H1 (cell line): ENCODE measurements around the gene CDH26. TPM values are rescaled to one million over a fixed set of nuclear protein-coding genes. Genes with fewer than 3 reads are reported as not detected.

ENCODE experiments used
- CTCF ChIA-PET: fragments of 300-600 bp; sonication (Branson Sonifier 250); formaldehyde crosslinking; loops from one replicate; lab custom pipeline; 2021; ENCODE audit not compliant: partially characterized antibody; lab: Charles Lee
- POLR2A ChIA-PET: fragments of 300-600 bp; sonication (Branson Sonifier 250); formaldehyde crosslinking; loops from one replicate; lab custom pipeline; 2021; ENCODE audit warnings: inconsistent platforms; ENCODE audit not compliant: partially characterized antibody; lab: Charles Lee
- DNase-seq, 2 experiments: peaks; one replicate each; pipeline versions ENCODE4 v3.0.0 to v3.0.0-alpha.2; 2010 to 2022; ENCODE audit warnings: low spot score in 2 of 2, low read depth in 1 of 2, mixed read lengths in 1 of 2
- FAIRE-seq: peaks from 2 replicates; lab custom pipeline; 2011; peaks lifted over from hg19 to GRCh38; lab: Jason Lieb, UNC
- H2AFZ ChIP-seq: 2 replicates; pipeline ENCODE4 v1.8.1; 2012; ENCODE audit warnings: low read length, inconsistent platforms
- H2AK5ac ChIP-seq: 2 replicates; pipeline ENCODE4 v1.6.1; 2013; ENCODE audit warnings: low read depth, low read length
- H2BK120ac ChIP-seq: replicated peaks from 2 replicates; pipeline ENCODE3; 2013; ENCODE audit warnings: low read depth, low read length, inconsistent platforms
- H2BK12ac ChIP-seq: 2 replicates; pipeline ENCODE4 v1.6.1; 2013; ENCODE audit warnings: low read depth, low read length
- H2BK15ac ChIP-seq: 2 replicates; pipeline ENCODE4 v1.6.1; 2013; ENCODE audit warnings: low read length
- H2BK20ac ChIP-seq: 2 replicates; pipeline ENCODE4 v1.6.1; 2013; ENCODE audit warnings: low read length
- H2BK5ac ChIP-seq: 2 replicates; pipeline ENCODE4 v1.6.1; 2013; ENCODE audit warnings: low read depth, low read length
- H3K14ac ChIP-seq: 2 replicates; pipeline ENCODE4 v1.6.1; 2013; ENCODE audit warnings: inconsistent platforms; ENCODE audit not compliant: insufficient read length
- H3K18ac ChIP-seq: 2 replicates; pipeline ENCODE4 v1.6.1; 2013; ENCODE audit warnings: low read length; ENCODE audit errors: extremely low read depth
- H3K23ac ChIP-seq: 2 replicates; pipeline ENCODE4 v1.6.1; 2013; ENCODE audit warnings: inconsistent platforms; ENCODE audit not compliant: insufficient read length
- H3K23me2 ChIP-seq: 2 replicates; pipeline ENCODE4 v1.6.1; 2013; ENCODE audit warnings: low read depth, low read length
- H3K27ac ChIP-seq: 2 replicates; pipeline ENCODE4 v1.6.1; 2011; ENCODE audit warnings: low read depth, low read length, inconsistent platforms
- H3K27me3 ChIP-seq, 4 experiments: replicated peaks in 1 of 4; 1 replicate in 1 of 4; 2 replicates in 3 of 4; pipeline versions ENCODE4 v1.6.1 to v1.8.1; 2011 to 2013; ENCODE audit warnings: low read length in 3 of 4, mild to moderate bottlenecking in 3 of 4, inconsistent platforms in 2 of 4, mixed read lengths in 2 of 4, moderate library complexity in 1 of 4; ENCODE audit not compliant: control insufficient read depth in 3 of 4, insufficient read depth in 3 of 4; ENCODE audit errors: extremely low read depth in 1 of 4
- H3K36me3 ChIP-seq, 4 experiments: 2 replicates each; pipeline versions ENCODE4 v1.6.1 to v1.8.1; 2011 to 2013; ENCODE audit warnings: mild to moderate bottlenecking in 4 of 4, low read length in 3 of 4, moderate library complexity in 2 of 4, control low read depth in 1 of 4, inconsistent platforms in 1 of 4; ENCODE audit not compliant: insufficient read depth in 4 of 4, control insufficient read depth in 2 of 4
- H3K4ac ChIP-seq: replicated peaks from 2 replicates; pipeline ENCODE3; 2013; ENCODE audit warnings: low read length, low read depth, mixed read lengths, inconsistent platforms; ENCODE audit not compliant: insufficient read length
- H3K4me1 ChIP-seq, 4 experiments: replicated peaks in 1 of 4; 1 replicate in 1 of 4; 2 replicates in 3 of 4; pipeline versions ENCODE4 v1.6.1 to v1.8.1; 2011 to 2013; ENCODE audit warnings: low read length in 3 of 4, inconsistent platforms in 2 of 4, mixed read lengths in 1 of 4; ENCODE audit not compliant: insufficient read depth in 4 of 4, control insufficient read depth in 3 of 4
- H3K4me2 ChIP-seq, 2 experiments: 2 replicates each; pipeline versions ENCODE4 v1.6.1 to v1.8.1; 2011 to 2013; ENCODE audit warnings: low read depth in 2 of 2, low read length in 2 of 2, control low read depth in 1 of 2, inconsistent platforms in 1 of 2, mild to moderate bottlenecking in 1 of 2; ENCODE audit not compliant: insufficient read depth in 1 of 2
- H3K4me3 ChIP-seq, 4 experiments: fragments of 200-600, 300-600 bp in 1 of 4; sonication (generic), shearing (Covaris generic), sonication (Bioruptor Twin) in 1 of 4; 2 replicates each; pipeline versions ENCODE4 v1.5.1 to v1.8.1; 2011 to 2016; ENCODE audit warnings: low read length in 4 of 4, low read depth in 3 of 4, control low read depth in 2 of 4, inconsistent platforms in 2 of 4, mild to moderate bottlenecking in 2 of 4, mixed read lengths in 1 of 4, moderate library complexity in 1 of 4; ENCODE audit not compliant: insufficient read depth in 2 of 4; ENCODE audit errors: extremely low read depth in 1 of 4
- H3K56ac ChIP-seq: replicated peaks from 2 replicates; pipeline ENCODE3; 2013; ENCODE audit warnings: low read depth, mild to moderate bottlenecking, mixed read lengths, low read length, inconsistent platforms; ENCODE audit not compliant: insufficient read length
- H3K79me1 ChIP-seq: 2 replicates; pipeline ENCODE4 v1.6.1; 2013; ENCODE audit warnings: low read depth, low read length, control low read depth
- H3K79me2 ChIP-seq, 2 experiments: 2 replicates each; pipeline versions ENCODE4 v1.6.1 to v1.8.1; 2012 to 2013; ENCODE audit warnings: low read length in 2 of 2, mild to moderate bottlenecking in 2 of 2, inconsistent platforms in 1 of 2; ENCODE audit not compliant: insufficient read depth in 2 of 2, control insufficient read depth in 1 of 2
- H3K9ac ChIP-seq, 4 experiments: replicated peaks in 1 of 4; 1 replicate in 1 of 4; 2 replicates in 3 of 4; pipeline versions ENCODE4 v1.6.1 to v1.8.1; 2011 to 2013; ENCODE audit warnings: low read depth in 3 of 4, low read length in 3 of 4, control low read depth in 2 of 4, mild to moderate bottlenecking in 2 of 4, moderate library complexity in 2 of 4, inconsistent platforms in 1 of 4; ENCODE audit errors: extremely low read depth in 1 of 4
- H3K9me3 ChIP-seq, 2 experiments: 2 replicates each; pipeline versions ENCODE4 v1.6.1 to v1.8.1; 2012 to 2013; ENCODE audit warnings: mild to moderate bottlenecking in 2 of 2, moderate library complexity in 2 of 2, control low read depth in 1 of 2, inconsistent platforms in 1 of 2, low read depth in 1 of 2, low read length in 1 of 2, mixed read lengths in 1 of 2; ENCODE audit not compliant: insufficient read depth in 2 of 2
- H4K20me1 ChIP-seq, 2 experiments: replicated peaks in 1 of 2; 2 replicates each; pipeline versions ENCODE3 to v1.8.1; 2011 to 2013; ENCODE audit warnings: inconsistent platforms in 2 of 2, low read length in 2 of 2, mild to moderate bottlenecking in 1 of 2; ENCODE audit not compliant: insufficient read depth in 2 of 2, control insufficient read depth in 1 of 2
- H4K5ac ChIP-seq: 2 replicates; pipeline ENCODE4 v1.6.1; 2013; ENCODE audit warnings: low read length, low read depth, mixed read lengths, inconsistent platforms; ENCODE audit not compliant: insufficient read length
- H4K8ac ChIP-seq: 2 replicates; pipeline ENCODE4 v1.8.0; 2013; ENCODE audit warnings: mild to moderate bottlenecking, moderate library complexity, low read length, inconsistent platforms; ENCODE audit not compliant: insufficient read depth; ENCODE audit errors: extremely low read depth
- H4K91ac ChIP-seq: replicated peaks from 2 replicates; pipeline ENCODE3; 2013; ENCODE audit warnings: low read length, mixed read lengths, inconsistent platforms; ENCODE audit not compliant: insufficient read length
- CBX8 ChIP-seq: fragments of 300-800, 300-1000 bp; sonication (generic); IDR thresholded peaks from 2 replicates; pipeline ENCODE4 v1.7.1; 2016; ENCODE audit warnings: low read depth, low read length, borderline replicate concordance
- SP2 ChIP-seq: IDR thresholded peaks from 2 replicates; pipeline ENCODE4 v1.6.1; 2012; ENCODE audit warnings: mild to moderate bottlenecking, low read length, inconsistent platforms
- WGBS, 2 experiments: shearing (Covaris generic) in 1 of 2; methylation state at CpG; one replicate each; pipeline versions ENCODE4 v1.1.6 to v1.1.7; 2013 to 2015; ENCODE audit warnings: low lambda C conversion rate in 2 of 2, mixed read lengths in 2 of 2, inconsistent platforms in 1 of 2, low coverage in 1 of 2, missing lambda C conversion rate in 1 of 2; ENCODE audit not compliant: insufficient replicate concordance in 2 of 2, insufficient coverage in 1 of 2, insufficient read length in 1 of 2; ENCODE audit errors: extremely low coverage in 1 of 2, missing lambda C conversion rate in 1 of 2; 5-methylcytosine and 5-hydroxymethylcytosine counted together
- polyA plus RNA-seq, 7 experiments: library from polyadenylated mRNA; depleted of rRNA in 3 of 7; stranded (reverse) in 5 of 7; unstranded in 2 of 7; fragments of >200 nt in 5 of 7; fragments of 200-250 nt in 2 of 7; gene quantifications; 1 replicate in 5 of 7; 2 replicates in 1 of 7; 4 replicates in 1 of 7; pipeline versions ENCODE4 v1.2.1 to v1.2.3, GENCODE V29; 2011 to 2013; ENCODE audit warnings: missing spikeins in 2 of 7, mixed read lengths in 2 of 7
- total RNA-seq: library from RNA; stranded (reverse); fragmentation: NEBNext Ultra II Directional; extraction: Animal tissue kit (Norgen Biotek cat#: 25700); gene quantifications from 2 replicates; pipeline ENCODE4 v1.2.1, GENCODE V29; 2021

CDH26 gene
- total and polyA plus RNA-seq, 2 of the 8 experiments (the other 6 are each of a cell fraction or from before 2014, with no cell fraction given), result 1.5 to 1.7 TPM

- no peaks in the 10 kb centered on the region for H4K20me1 ChIP-seq
- H3K4me1 ChIP-seq, result no peaks in the 10 kb centered on the region; a peak in 1 of 7 replicates
- no peak overlapping the region for H3K18ac ChIP-seq
- WGBS, 2 experiments, result 90% methylated on average over 12 of the region's 12 CpGs; no CpG with 5 or more reads in 1 of the 2 experiments
- no peak overlapping the region for H2AFZ ChIP-seq
- no peaks in the 10 kb centered on the region for H3K27me3 ChIP-seq
- H3K23ac ChIP-seq, result no peak overlapping the region
- no peaks in the 10 kb centered on the region for H3K79me1 ChIP-seq
- H3K56ac ChIP-seq, result no peak overlapping the region
- no peak overlapping the region for H3K27ac ChIP-seq
- no peak overlapping the region for H2BK12ac ChIP-seq
- no peak overlapping the region for H2AK5ac ChIP-seq
- no peak overlapping the region for H3K4ac ChIP-seq
- no peak overlapping the region for H4K5ac ChIP-seq
- FAIRE-seq (no peak), DNase-seq (no peak)
- H3K36me3 ChIP-seq, result no peaks in the 10 kb centered on the region
- H2BK120ac ChIP-seq, result no peak overlapping the region
- ChIA-PET CTCF (interaction anchor here (0.6 to 3.0 kb wide), 5 partner anchors 8 to 63 kb away, joined by 3 to 8 read pairs (median 4); partner anchors contain the start of gene CDH26), POLR2A (no interaction called here)
- no peak overlapping the region for H2BK5ac ChIP-seq
- H4K8ac ChIP-seq, result no peak overlapping the region
- no peak overlapping the region for H3K4me2 ChIP-seq
- no peak overlapping the region for H3K9ac ChIP-seq
- no peaks in the 10 kb centered on the region for H3K23me2 ChIP-seq
- H3K79me2 ChIP-seq, result no peaks in the 10 kb centered on the region
- no peaks in the 10 kb centered on the region for H3K9me3 ChIP-seq
- H2BK20ac ChIP-seq, result no peak overlapping the region
- H3K4me3 ChIP-seq, result no peak overlapping the region
- no peak overlapping the region for H3K14ac ChIP-seq
- no peak overlapping the region for H4K91ac ChIP-seq
- no peak overlapping the region for H2BK15ac ChIP-seq
- TF ChIP-seq SP2, result no peak
- TF ChIP-seq CBX8, result no peak
These were observed 14.0 kb downstream of the CDH26 start for GRCh38 chr20:59972037-59972801.
